ENCODE data around the gene EEF1A1. TPM values are rescaled to one million over a fixed set of nuclear protein-coding genes. Genes with fewer than 3 reads are reported as not detected.

EEF1A1 gene
- total RNA-seq, 1 experiment from 2014 or later = 12,560 TPM

- intact Hi-C loops (cut with micrococcal nuclease) = no loop called here
- POLR2A ChIA-PET = interaction anchor here (0.9 kb wide), 1 partner anchor 10 kb away, joined by 3 read pairs; the partner anchor contains the start of gene MTO1
- Histone ChIP-seq H3K4me1 (ENCODE audit: control insufficient read depth in 1 of 2, insufficient read depth in 2 of 2, low read length in 2 of 2) (no peaks in the 10 kb centered on the region), H3K79me2 (ENCODE audit: insufficient read depth, low read length) (no peaks in the 10 kb centered on the region), H3K27ac (ENCODE audit: low read depth, low read length) (no peak overlapping the region), H3K27me3 (ENCODE audit: insufficient read depth, low read length) (no peaks in the 10 kb centered on the region), H3K36me3 (ENCODE audit: control insufficient read depth in 1 of 2, insufficient read depth in 2 of 2, low read length in 2 of 2) (peaks cover 27 to 40% of the 10 kb centered on the region in 2 experiments; a peak in 3 of 4 replicates), H3K4me3 (replicated peaks in 1 of 2; ENCODE audit: low read depth in 1 of 2, low read length in 2 of 2) (no peak overlapping the region), H3K9me3 (ENCODE audit: control insufficient read depth in 1 of 2, insufficient read depth in 1 of 2, low read depth in 1 of 2, low read length in 2 of 2) (no peaks in the 10 kb centered on the region), H4K20me1 (ENCODE audit: insufficient read depth) (no peaks in the 10 kb centered on the region), H3K9ac (ENCODE audit: low read length) (no peak overlapping the region), H2AFZ (ENCODE audit: low read depth, low read length, poor library complexity, severe bottlenecking) (no peak overlapping the region), H3K9me2 (ENCODE audit: insufficient read depth) (no peaks in the 10 kb centered on the region), H3K4me2 (ENCODE audit: low read length) (no peak overlapping the region)
- ATAC-seq (no peak), DNase-seq (ENCODE audit: low read depth, low spot score) (no peak)
- BruUV-seq (replicated peaks) = no TSS peak
- no peak for TF ChIP-seq MAX (IDR thresholded peaks at IDR 0.05)
- TF ChIP-seq CBX3 (IDR thresholded peaks at IDR 0.05; ENCODE audit: low read depth) = no peak
- TF ChIP-seq CTCF (IDR thresholded peaks at IDR 0.05 in 2 of 3, conservative IDR thresholded peaks at IDR 0.05 in 1 of 3; ENCODE audit: borderline replicate concordance in 1 of 3, insufficient read depth in 1 of 3, low read depth in 2 of 3, low read length in 2 of 3) = no peak
- no peak for TF ChIP-seq SRF (IDR thresholded peaks at IDR 0.05; ENCODE audit: low read depth)
- no peak for TF ChIP-seq POLR2AphosphoS5 (IDR thresholded peaks at IDR 0.05; ENCODE audit: low read depth, low read length)
- TF ChIP-seq FOSL1 (IDR thresholded peaks at IDR 0.05; ENCODE audit: low read depth) = no peak
- no peak for TF ChIP-seq REST (IDR thresholded peaks at IDR 0.05; ENCODE audit: low read depth)
- no peak for TF ChIP-seq SP1 (IDR thresholded peaks at IDR 0.05; ENCODE audit: low read depth)
- no peak for TF ChIP-seq POLR2A (IDR thresholded peaks at IDR 0.05; ENCODE audit: borderline replicate concordance, extremely low read depth, insufficient read depth, insufficient read length)
- no peak for TF ChIP-seq YY1 (IDR thresholded peaks at IDR 0.05; ENCODE audit: extremely low read depth, insufficient replicate concordance, low read depth, low read length)
- TF ChIP-seq CEBPB (IDR thresholded peaks at IDR 0.05; ENCODE audit: low read depth) = no peak
- no peak for TF ChIP-seq SIN3A (IDR thresholded peaks at IDR 0.05; ENCODE audit: low read depth)
- TF ChIP-seq TCF7L2 (IDR thresholded peaks at IDR 0.05; ENCODE audit: borderline replicate concordance, extremely low read depth, insufficient read depth, insufficient read length) = no peak
- no peak for TF ChIP-seq ZNF274 (IDR thresholded peaks at IDR 0.05; ENCODE audit: low read depth, low read length)
- no peak for TF ChIP-seq RAD21 (IDR thresholded peaks at IDR 0.05; ENCODE audit: low read depth)
- no peak for TF ChIP-seq ZFX (IDR thresholded peaks at IDR 0.05)
- TF ChIP-seq, protein P1, sequence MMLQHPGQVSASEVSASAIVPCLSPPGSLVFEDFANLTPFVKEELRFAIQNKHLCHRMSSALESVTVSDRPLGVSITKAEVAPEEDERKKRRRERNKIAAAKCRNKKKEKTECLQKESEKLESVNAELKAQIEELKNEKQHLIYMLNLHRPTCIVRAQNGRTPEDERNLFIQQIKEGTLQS (IDR thresholded peaks at IDR 0.05) = no peak
- no peak for TF ChIP-seq ELF1 (IDR thresholded peaks at IDR 0.05; ENCODE audit: borderline replicate concordance, low read depth)
- no peak for TF ChIP-seq EGR1 (IDR thresholded peaks at IDR 0.05; ENCODE audit: low read depth)
- TF ChIP-seq EZH2phosphoT487 (IDR thresholded peaks at IDR 0.05; ENCODE audit: borderline replicate concordance) = no peak
- CTCF ChIA-PET = no interaction called here
- RAD21 ChIA-PET (ENCODE audit: low non-redundant PET in 1 of 2, low total read pairs in 2 of 2, uncharacterized antibody in 2 of 2, unreplicated experiment in 2 of 2) = no interaction called here
Measured at GRCh38 chr6:73471686-73472290, 49.0 kb downstream of the EEF1A1 start.
